Loucy (cell line): ENCODE measurements around the gene ELMO1.
A peak's percentile ranks its signal among the peaks of the same experiment; 100 is the strongest.

Experiments used
- EZH2phosphoT487 ChIP-seq: fragments of 200-600 bp; IDR thresholded peaks from 2 replicates; pipeline ENCODE4 v1.6.1; 2018; ENCODE audit warnings: antibody characterized with exemption, mild to moderate bottlenecking, moderate library complexity, borderline replicate concordance
- TF ChIP-seq, protein P1 (sequence below): fragments of 200-600 bp; sonication (generic); conservative IDR thresholded peaks from 2 replicates; pipeline ENCODE4 v1.5.1; 2014; ENCODE audit warnings: mild to moderate bottlenecking, antibody characterized with exemption, low read length

DNA sequence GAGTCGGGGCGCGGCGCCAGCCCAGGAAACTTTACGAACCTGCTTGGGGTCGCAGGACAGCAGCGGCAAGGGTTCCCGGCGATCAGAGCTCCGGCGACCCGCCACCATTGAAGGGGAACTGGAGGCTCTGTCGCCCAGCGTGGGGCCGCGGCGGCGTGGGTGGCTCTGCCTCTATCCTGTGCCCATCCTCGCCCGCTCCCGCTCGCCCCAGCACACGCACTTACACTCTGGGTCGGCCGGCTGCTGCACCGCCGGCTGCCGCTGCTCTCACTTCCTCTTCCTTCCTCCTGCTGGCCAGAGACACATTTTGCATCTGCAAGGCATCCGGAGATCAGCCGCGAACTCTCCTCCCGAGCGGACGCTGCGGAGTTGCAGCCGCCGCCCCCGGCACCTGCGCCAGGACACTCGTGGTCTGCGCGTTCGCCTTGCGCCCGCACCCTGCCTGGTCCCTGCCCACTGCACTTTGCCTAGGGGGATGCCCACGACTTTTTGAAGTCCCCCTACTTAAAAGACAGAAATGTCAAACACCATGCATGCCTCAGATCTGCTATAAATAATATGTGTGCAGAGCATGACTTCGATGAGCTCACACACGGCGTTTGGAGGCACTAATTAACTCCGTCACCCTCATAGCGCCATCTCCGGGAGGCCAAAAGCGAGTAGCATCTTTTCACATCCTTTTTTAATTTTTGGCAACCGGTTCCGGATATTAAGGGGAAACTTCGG, at the start of gene ELMO1:
- TF ChIP-seq, protein P1, sequence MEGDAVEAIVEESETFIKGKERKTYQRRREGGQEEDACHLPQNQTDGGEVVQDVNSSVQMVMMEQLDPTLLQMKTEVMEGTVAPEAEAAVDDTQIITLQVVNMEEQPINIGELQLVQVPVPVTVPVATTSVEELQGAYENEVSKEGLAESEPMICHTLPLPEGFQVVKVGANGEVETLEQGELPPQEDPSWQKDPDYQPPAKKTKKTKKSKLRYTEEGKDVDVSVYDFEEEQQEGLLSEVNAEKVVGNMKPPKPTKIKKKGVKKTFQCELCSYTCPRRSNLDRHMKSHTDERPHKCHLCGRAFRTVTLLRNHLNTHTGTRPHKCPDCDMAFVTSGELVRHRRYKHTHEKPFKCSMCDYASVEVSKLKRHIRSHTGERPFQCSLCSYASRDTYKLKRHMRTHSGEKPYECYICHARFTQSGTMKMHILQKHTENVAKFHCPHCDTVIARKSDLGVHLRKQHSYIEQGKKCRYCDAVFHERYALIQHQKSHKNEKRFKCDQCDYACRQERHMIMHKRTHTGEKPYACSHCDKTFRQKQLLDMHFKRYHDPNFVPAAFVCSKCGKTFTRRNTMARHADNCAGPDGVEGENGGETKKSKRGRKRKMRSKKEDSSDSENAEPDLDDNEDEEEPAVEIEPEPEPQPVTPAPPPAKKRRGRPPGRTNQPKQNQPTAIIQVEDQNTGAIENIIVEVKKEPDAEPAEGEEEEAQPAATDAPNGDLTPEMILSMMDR = peak; percentile 48
- TF ChIP-seq EZH2phosphoT487 = no peak
